CD4-positive, alpha-beta T cell treated with Interleukin-6 at 100 ng/mL for 8 hours (primary cell): ENCODE results near the gene FAM167B.

Experiments
- DNase-seq: peaks from one replicate; pipeline ENCODE4 v3.0.0-alpha.2; 2020; ENCODE audit warnings: mixed read lengths, low spot score

The FAM167B gene

GRCh38 chr1:32223683-32224082 is 23.3 kb upstream of the FAM167B start:
- DNase-seq: no peak

- no peak for DNase-seq
Observed at GRCh38 chr1:32224285-32224684, 22.7 kb upstream of the FAM167B start.

GRCh38 chr1:32228771-32229170 is 18.3 kb upstream of the FAM167B start:
- no peak for DNase-seq

GRCh38 chr1:32231843-32232432 is 15.1 kb upstream of the FAM167B start:
- no peak for DNase-seq

GRCh38 chr1:32232558-32233304 is 14.3 kb upstream of the FAM167B start:
- DNase-seq: no peak

GRCh38 chr1:32234792-32235191 is 12.2 kb upstream of the FAM167B start:
- no peak for DNase-seq

- no peak for DNase-seq
Observed at GRCh38 chr1:32239337-32239736, 7.7 kb upstream of the FAM167B start.

- no peak for DNase-seq
Observed at GRCh38 chr1:32239790-32240139, 7.3 kb upstream of the FAM167B start.

GRCh38 chr1:32240140-32240951 is 6.7 kb upstream of the FAM167B start:
- DNase-seq: peak; percentile 68

- DNase-seq: peak; percentile 30
Observed at GRCh38 chr1:32241001-32241763, 5.8 kb upstream of the FAM167B start.

GRCh38 chr1:32242341-32242851 is 4.6 kb upstream of the FAM167B start:
- no peak for DNase-seq

- DNase-seq: no peak
Observed at GRCh38 chr1:32247452-32247851, 430 bp downstream of the FAM167B start.

GRCh38 chr1:32247983-32248889 is 1.2 kb downstream of the FAM167B start:
- DNase-seq: peak; percentile 70

- peak; percentile 92 for DNase-seq
Observed at GRCh38 chr1:32249831-32250525, 3.0 kb downstream of the FAM167B start.

GRCh38 chr1:32250893-32251716 is 4.1 kb downstream of the FAM167B start, which contains the start of gene LCK:
Gene LCK (plus strand): TSS chr1:32251265. CDS start chr1:32274330, 23,065 bp downstream.
- peak; percentile 73 for DNase-seq

- DNase-seq: peak; percentile 38
Observed at GRCh38 chr1:32255072-32256071, 8.3 kb downstream of the FAM167B start.

- DNase-seq: peak; percentile 29
Observed at GRCh38 chr1:32256473-32257226, 9.6 kb downstream of the FAM167B start.

GRCh38 chr1:32257227-32257508 is 10.1 kb downstream of the FAM167B start:
- no peak for DNase-seq
